ENCODE measurements around the gene DPAGT1.

GRCh38 chr11:119145551-119145950, 43.9 kb upstream of the DPAGT1 start:
- TF ChIP-seq CTCF (IDR thresholded peaks at IDR 0.05) (no peak), POLR2A (IDR thresholded peaks at IDR 0.05; ENCODE audit: low read depth) (no peak), POLR2AphosphoS5 (IDR thresholded peaks at IDR 0.05) (no peak), EP300 (IDR thresholded peaks at IDR 0.05) (no peak)
